A673 (cell line): ENCODE data around the gene EXD3. TPM values are rescaled to one million over a fixed set of nuclear protein-coding genes. Genes with fewer than 3 reads are reported as not detected.
"Not testable (repeated sequence)": the region's sequence is repeated elsewhere in the genome, so short reads cannot be mapped to it uniquely, and the experiment has no call there.

Experiments used
- BruUV-seq: library from RNA; stranded (reverse); fragments of 400-500 nt; replicated peaks from 2 replicates; lab custom pipeline; 2021; lab: Mats Ljungman, UMichigan
- CTCF ChIA-PET: fragments of 300-600 bp; sonication (Branson Sonifier 250); formaldehyde crosslinking; loops from one replicate; lab custom pipeline; 2022; ENCODE audit warnings: antibody characterized with exemption; lab: Charles Lee
- POLR2A ChIA-PET: fragments of 300-600 bp; sonication (Branson Sonifier 250); formaldehyde crosslinking; loops from one replicate; lab custom pipeline; 2022; ENCODE audit warnings: antibody characterized with exemption; ENCODE audit not compliant: low non-redundant PET; lab: Charles Lee
- DNase-seq: peaks from one replicate; pipeline ENCODE4 v3.0.0-alpha.2; 2015; ENCODE audit warnings: low spot score
- H3K27ac ChIP-seq: fragments of 200-600 bp; sonication (generic); 2 replicates; pipeline ENCODE4 v1.5.1; 2016; ENCODE audit warnings: mixed run types, low read depth, mild to moderate bottlenecking, mixed read lengths, antibody characterized with exemption, low read length; ENCODE audit not compliant: poor library complexity, severe bottlenecking
- H3K27me3 ChIP-seq: fragments of 200-600 bp; sonication (generic); replicated peaks from 2 replicates; pipeline ENCODE4 v1.6.1; 2017; ENCODE audit warnings: mixed run types, low read depth, mild to moderate bottlenecking, mixed read lengths, antibody characterized with exemption, low read length; ENCODE audit not compliant: insufficient read depth, poor library complexity
- H3K36me3 ChIP-seq: fragments of 200-600 bp; sonication (generic); 2 replicates; pipeline ENCODE4 v1.6.1; 2016; ENCODE audit warnings: mixed run types, mild to moderate bottlenecking, mixed read lengths, antibody characterized with exemption, low read length; ENCODE audit not compliant: insufficient read depth, poor library complexity, severe bottlenecking
- H3K4me1 ChIP-seq: fragments of 200-600 bp; sonication (generic); 2 replicates; pipeline ENCODE4 v1.6.1; 2017; ENCODE audit warnings: mixed run types, mild to moderate bottlenecking, mixed read lengths, antibody characterized with exemption, low read length; ENCODE audit not compliant: insufficient read depth, poor library complexity, severe bottlenecking
- H3K4me3 ChIP-seq: fragments of 200-600 bp; sonication (generic); 2 replicates; pipeline ENCODE4 v1.5.1; 2016; ENCODE audit warnings: low read depth, mixed run types, mild to moderate bottlenecking, mixed read lengths, low read length; ENCODE audit not compliant: poor library complexity, severe bottlenecking
- H3K9me3 ChIP-seq: fragments of 200-600 bp; sonication (generic); 2 replicates; pipeline ENCODE4 v1.6.1; 2016; ENCODE audit warnings: mixed run types, low read depth, mild to moderate bottlenecking, mixed read lengths, antibody characterized with exemption, low read length; ENCODE audit not compliant: poor library complexity, severe bottlenecking
- CTCF ChIP-seq: fragments of 300-800, 200-600 bp; sonication (generic); conservative IDR thresholded peaks from 2 replicates; pipeline ENCODE4 v1.5.1; 2017; ENCODE audit warnings: low read depth, mild to moderate bottlenecking, antibody characterized with exemption, low read length, moderate library complexity, mixed read lengths
- intact Hi-C: fragments of 100-400 bp; cut with micrococcal nuclease; formaldehyde crosslinking; loops from one replicate; pipeline ENCODE4 v1.10.0; 2022; ENCODE audit not compliant: unreplicated experiment
- microRNA-seq: library from miRNA; unstranded; fragments of <30 nt; microRNA quantifications from one replicate; pipeline ENCODE4 v1.2.0, GENCODE V29; 2021
- total RNA-seq: library from RNA; stranded (reverse); gene quantifications from 2 replicates; pipeline ENCODE4 v1.2.3, GENCODE V29; 2021

EXD3 gene
- total RNA-seq, 1 experiment from 2014 or later = 6.3 TPM

GRCh38 chr9:137262173-137262908 is 160.6 kb downstream of the EXD3 start:
- peak; percentile 62 for DNase-seq
- H3K4me3 ChIP-seq, intact Hi-C loops, H3K4me1 ChIP-seq, BruUV-seq, H3K27ac ChIP-seq, H3K9me3 ChIP-seq, H3K27me3 ChIP-seq, POLR2A ChIA-PET: not testable (repeated sequence)
- TF ChIP-seq CTCF = peak; percentile 43
- H3K36me3 ChIP-seq = peaks cover 29% of the 10 kb centered on the region
- CTCF ChIA-PET = interaction anchor here (0.9 kb wide), 1 partner anchor 26 kb away, joined by 4 read pairs; no protein-coding TSS in a partner anchor

Small RNAs within 50 kb of the gene (microRNA-seq; reads per million reads assigned to microRNA genes)
- gene MIR7114 = 7.3 reads per million, percentile 23 among the genes with 10 or more reads in this experiment

Other genes starting within 250 kb of the EXD3 start
- 49.6 and 54.1 TPM in 2 replicates for gene ANAPC2, start 234.6 kb downstream of the EXD3 start, total RNA-seq
- gene SSNA1, start 234.5 kb downstream of the EXD3 start, total RNA-seq = 86.8 and 87.3 TPM in 2 replicates
- 23.0 and 25.7 TPM in 2 replicates for gene TPRN, start 222.4 kb downstream of the EXD3 start, total RNA-seq
- gene TMEM203, start 217.5 kb downstream of the EXD3 start, total RNA-seq = 37.5 and 41.8 TPM in 2 replicates
- gene NDOR1, start 217.5 kb downstream of the EXD3 start, total RNA-seq = 40.2 and 41.5 TPM in 2 replicates
- gene RNF208, start 200.9 kb downstream of the EXD3 start, total RNA-seq = 13.7 and 20.2 TPM in 2 replicates
- gene CYSRT1, start 198.0 kb downstream of the EXD3 start, total RNA-seq = 0.37 TPM in 1 of 2 replicates, not detected in the other
- 0.17 TPM in 1 of 2 replicates, not detected in the other for gene RNF224, start 195.7 kb downstream of the EXD3 start, total RNA-seq
- not detected in 2 replicates for gene SLC34A3, start 192.3 kb downstream of the EXD3 start, total RNA-seq
- 645 and 714 TPM in 2 replicates for gene TUBB4B, start 181.9 kb downstream of the EXD3 start, total RNA-seq
- 0.35 TPM in 1 of 2 replicates, not detected in the other for gene STPG3, start 171.9 kb downstream of the EXD3 start, total RNA-seq
- 72.6 and 78.1 TPM in 2 replicates for gene NELFB, start 167.8 kb downstream of the EXD3 start, total RNA-seq
- 0.82 and 1.4 TPM in 2 replicates for gene TOR4A, start 145.4 kb downstream of the EXD3 start, total RNA-seq
- 7.4 and 8.9 TPM in 2 replicates for gene NRARP, start 120.9 kb downstream of the EXD3 start, total RNA-seq
- 0.28 and 0.79 TPM in 2 replicates for gene NOXA1, start 231 bp upstream of the EXD3 start, total RNA-seq
- gene ENTPD8, start 18.2 kb upstream of the EXD3 start, total RNA-seq = not detected in 2 replicates
- 52.7 and 54.9 TPM in 2 replicates for gene NSMF, start 36.2 kb upstream of the EXD3 start, total RNA-seq
- 0.90 and 1.8 TPM in 2 replicates for gene PNPLA7, start 127.2 kb upstream of the EXD3 start, total RNA-seq
- 66.6 and 67.4 TPM in 2 replicates for gene MRPL41, start 128.7 kb upstream of the EXD3 start, total RNA-seq
- gene DPH7, start 155.8 kb upstream of the EXD3 start, total RNA-seq = 56.5 and 56.9 TPM in 2 replicates
- gene ZMYND19, start 167.3 kb upstream of the EXD3 start, total RNA-seq = 68.0 and 75.3 TPM in 2 replicates
- gene ARRDC1, start 182.5 kb upstream of the EXD3 start, total RNA-seq = 13.3 and 18.3 TPM in 2 replicates
- 115 and 124 TPM in 2 replicates for gene EHMT1, start 195.8 kb upstream of the EXD3 start, total RNA-seq